Measurements from ENCODE around the gene SRMS. TPM values are rescaled to one million over a fixed set of nuclear protein-coding genes. Genes with fewer than 3 reads are reported as not detected.

Gene SRMS
- total RNA-seq, 1 donor from 2014 or later, result not detected

- intact Hi-C loops (cut with DNase I), result no loop called here
- DNase-seq (ENCODE audit: low spot score), result no peak
Observed at GRCh38 chr20:63542031-63542559, 5.5 kb downstream of the SRMS start.

- DNase-seq (ENCODE audit: low spot score), result no peak
- intact Hi-C loops (cut with DNase I), result no loop called here
Observed at GRCh38 chr20:63541371-63541770, 6.2 kb downstream of the SRMS start.

- no peak for DNase-seq (ENCODE audit: low spot score)
- intact Hi-C loops (cut with DNase I), result no loop called here
Observed at GRCh38 chr20:63540417-63541186, 6.9 kb downstream of the SRMS start.

DNA sequence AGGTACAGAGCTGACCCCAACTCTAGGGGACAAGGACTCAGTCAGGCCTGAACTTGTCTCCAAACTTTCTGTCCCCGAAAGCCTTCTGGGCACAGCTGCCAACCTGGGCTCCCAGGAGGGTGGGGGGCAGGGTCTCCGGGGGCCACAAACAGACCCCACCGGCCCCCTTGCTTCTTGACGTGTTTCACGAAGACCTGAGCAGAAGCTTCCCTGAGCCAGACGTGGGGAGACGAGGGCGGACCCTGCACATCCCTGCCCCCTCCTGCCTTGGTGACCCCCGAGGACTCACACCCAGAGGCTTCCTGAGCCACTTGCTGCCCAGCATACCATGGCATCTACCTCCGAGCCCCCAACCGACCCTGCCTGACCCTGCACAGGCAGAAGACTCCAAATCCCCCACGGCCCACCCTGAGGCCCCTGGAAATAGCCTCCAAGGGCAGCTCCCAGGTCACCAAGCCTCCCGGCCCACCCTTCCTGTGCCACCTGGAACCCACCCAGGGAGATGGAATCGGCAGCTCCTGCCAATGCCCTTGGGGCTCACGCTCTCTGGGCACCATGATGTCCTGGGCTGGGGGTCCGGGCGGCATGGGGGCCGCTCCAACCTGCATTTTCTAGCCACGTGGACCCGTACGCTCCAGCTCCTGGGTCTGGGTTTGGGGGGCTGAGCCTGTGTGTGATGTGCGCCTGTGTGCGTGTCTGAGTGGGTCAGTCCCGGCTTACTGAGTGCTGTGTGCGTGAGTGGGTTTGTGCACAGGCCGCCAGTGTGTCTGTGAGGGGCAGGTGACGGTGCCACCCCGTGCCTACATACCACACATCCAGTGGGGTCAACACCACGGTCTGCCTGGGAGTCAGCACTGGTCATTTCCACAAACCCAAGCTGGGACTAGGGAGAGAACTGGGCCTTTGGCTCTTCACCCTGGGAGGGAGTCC is 7.8 kb downstream of the SRMS start:
- intact Hi-C loops (cut with DNase I), result loop anchor here (5.0 to 10.0 kb wide), 3 partner anchors 73 to 583 kb away; partner anchors contain the start of genes ABHD16B and TPD52L2
- no peak for DNase-seq (ENCODE audit: low spot score)

DNA sequence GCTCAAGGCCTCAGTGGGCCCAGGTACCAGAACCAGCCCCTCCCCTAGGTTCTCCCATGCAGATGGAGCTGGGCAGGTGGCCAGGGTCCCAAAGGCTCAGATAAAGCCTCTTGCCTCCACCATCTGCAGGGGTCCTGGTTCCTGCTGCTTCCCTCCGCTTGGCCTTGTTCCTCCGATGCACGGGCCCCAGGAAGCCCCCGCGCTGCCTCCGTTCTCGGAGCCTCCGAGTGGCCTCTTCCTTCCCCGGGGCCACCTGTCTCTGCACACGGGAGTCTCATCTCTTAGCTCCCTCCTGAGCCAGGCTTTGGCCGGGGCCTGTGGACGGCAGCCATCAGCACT is 8.5 kb downstream of the SRMS start:
- DNase-seq (ENCODE audit: low spot score), result no peak
- intact Hi-C loops (cut with DNase I), result loop anchor here (5.0 to 10.0 kb wide), 3 partner anchors 73 to 583 kb away; partner anchors contain the start of genes ABHD16B and TPD52L2

DNA sequence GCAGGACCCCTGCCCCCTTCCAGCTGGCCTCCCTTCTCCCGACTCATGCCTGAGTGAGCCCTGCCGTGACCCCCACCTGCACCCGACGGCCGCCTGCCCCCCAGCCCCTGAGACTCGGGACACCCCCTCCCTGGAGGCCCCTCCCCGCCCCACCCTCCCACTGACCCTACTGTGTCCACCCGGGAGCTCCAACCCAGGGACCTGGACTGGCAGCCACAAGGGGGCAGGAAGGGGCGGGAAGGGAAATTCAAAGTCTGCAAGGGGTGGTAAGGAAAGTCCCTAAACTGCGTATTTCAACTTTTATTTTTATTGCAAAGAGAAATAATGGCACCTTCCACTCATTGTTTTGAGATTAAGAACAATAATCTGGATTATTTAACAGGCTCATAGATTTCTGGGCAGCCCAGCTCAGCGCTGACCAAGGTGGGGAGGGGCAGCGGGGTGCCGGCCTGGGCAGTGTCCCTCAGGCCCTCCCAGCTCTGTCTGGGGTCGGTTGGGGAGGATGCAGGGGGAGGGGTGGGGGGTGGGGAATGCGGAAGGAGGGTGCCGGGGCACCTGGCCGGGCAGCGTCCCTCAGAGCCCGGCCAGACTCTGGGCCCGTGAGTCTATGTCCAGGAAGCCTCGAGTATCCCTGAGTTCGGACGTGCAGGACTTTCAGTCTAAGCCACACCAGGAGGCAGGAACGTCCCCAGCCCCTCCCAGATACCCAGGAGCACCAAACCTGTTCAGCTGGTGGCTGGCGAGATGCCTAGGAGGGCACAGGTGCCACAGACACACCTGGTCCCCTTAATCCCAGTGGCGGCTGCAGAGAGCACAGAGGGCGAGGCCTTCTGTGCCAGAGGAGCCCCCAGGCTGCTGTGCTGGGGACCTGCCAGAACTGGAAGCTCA is 9.1 kb downstream of the SRMS start:
- DNase-seq (ENCODE audit: low spot score), result no peak
- intact Hi-C loops (cut with DNase I), result loop anchor here (5.0 to 10.0 kb wide), 3 partner anchors 74 to 584 kb away; partner anchors contain the start of genes ABHD16B and TPD52L2

DNA sequence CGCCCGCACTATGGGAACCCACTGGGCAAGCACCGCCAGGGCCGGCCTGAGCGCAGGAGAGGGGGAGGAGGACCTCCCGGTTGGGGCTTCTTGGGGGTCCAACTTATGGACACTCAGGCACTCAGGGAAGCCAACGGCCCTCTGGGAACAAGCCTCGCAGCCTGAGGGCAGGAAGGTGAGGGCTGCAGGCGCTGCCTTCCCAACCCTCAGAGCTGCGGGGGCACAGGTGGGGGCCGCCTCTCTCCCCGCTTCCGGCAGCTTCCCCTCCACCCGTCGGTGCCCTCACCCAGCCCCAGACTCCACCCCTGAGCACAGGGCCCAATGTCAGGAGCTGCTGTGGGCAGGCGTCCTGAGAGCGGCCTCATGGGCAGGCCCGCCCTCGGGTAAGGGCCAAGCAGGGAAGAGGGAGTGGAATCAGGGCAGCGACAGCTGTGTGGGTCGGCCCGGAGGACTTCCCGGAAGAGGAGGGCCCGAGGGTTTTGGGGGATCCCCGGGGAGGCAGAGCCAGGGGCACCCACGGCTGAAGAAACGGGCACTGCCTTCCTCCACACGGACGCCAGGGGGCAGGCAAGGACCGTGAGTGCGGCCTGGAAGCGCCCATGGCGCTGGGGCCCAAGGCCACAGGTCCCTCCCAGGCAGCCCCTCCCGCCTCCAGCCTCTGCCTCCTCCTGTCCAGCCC is 9.9 kb downstream of the SRMS start:
- peak; percentile 93 for DNase-seq (ENCODE audit: low spot score)
- intact Hi-C loops (cut with DNase I), result loop anchor here (2.0 to 10.0 kb wide), 4 partner anchors 75 to 585 kb away; partner anchors contain the start of genes ABHD16B and TPD52L2

DNA sequence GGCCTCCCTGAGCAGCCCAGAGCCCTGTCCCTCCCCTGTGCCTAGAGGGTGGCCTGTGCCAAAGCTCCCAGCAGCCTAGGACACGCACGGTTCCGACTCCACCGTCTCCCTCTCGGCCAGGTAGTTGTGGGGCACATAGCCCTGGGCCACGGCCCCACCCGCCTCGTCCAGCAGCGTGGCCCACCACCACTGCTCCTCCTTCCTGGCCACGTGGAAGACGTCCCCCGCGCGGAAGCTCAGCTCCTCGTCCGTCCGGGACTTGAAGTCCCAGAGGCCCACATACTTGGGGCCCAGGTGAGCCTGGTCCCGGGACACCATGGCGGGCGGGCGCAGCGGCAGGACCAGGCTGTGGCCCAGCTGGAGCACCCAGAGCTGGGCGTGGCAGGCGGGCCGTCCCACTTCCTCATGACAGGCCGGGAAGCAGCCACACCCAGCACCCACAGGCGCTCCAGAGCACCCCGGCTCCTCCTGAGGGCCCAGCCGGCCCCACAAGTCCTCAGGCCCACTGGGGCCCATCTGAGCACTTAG is 10.5 kb downstream of the SRMS start, which contains the start of gene PTK6:
Gene PTK6 (minus strand): TSS at position 380 of the 528 bp plus-strand sequence. CDS start 62 bp downstream, at position 318.
- DNase-seq (ENCODE audit: low spot score), result no peak
- intact Hi-C loops (cut with DNase I), result loop anchor here (2.0 to 10.0 kb wide), 4 partner anchors 75 to 585 kb away; partner anchors contain the start of genes ABHD16B and TPD52L2

DNA sequence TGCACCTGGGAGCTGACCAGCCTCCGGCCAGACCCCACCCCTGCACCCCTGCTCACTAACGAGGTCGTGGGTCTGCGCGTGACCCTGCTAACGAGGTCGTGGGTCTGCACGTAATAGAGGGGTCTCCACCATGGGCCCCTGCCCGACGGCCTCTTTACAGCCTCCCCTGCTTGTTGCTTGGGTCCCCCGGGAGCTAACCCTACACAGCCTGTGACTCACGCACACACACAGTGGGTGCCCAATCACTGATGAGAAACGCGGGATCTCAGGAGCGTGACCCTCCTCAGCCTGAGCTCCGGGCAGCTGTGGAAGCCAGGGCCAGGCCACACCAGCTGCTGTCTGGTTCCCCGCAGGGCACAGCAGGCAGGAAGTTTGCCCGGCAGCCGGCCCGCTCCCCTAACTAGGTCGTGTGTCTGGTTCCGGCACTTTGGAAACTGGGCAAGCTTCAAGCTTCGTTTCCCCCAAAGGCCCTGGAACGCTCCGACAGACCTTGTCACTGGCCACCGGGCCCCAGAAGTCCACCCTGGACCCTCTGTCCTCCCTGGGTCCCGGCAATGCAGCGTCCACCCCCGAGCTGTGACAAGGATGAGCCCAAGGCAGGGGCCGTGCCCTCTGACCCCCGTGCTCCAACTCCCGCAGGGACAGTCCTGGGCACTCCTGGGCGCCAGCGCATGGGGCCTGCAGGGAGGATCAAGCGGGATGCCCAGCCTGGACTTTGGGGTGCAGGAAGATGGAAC is 11.1 kb downstream of the SRMS start:
- intact Hi-C loops (cut with DNase I), result loop anchor here (2.0 to 10.0 kb wide), 4 partner anchors 76 to 586 kb away; partner anchors contain the start of genes ABHD16B and TPD52L2
- no peak for DNase-seq (ENCODE audit: low spot score)

- no peak for DNase-seq (ENCODE audit: low spot score)
- intact Hi-C loops (cut with DNase I), result loop anchor here (5.0 to 10.0 kb wide), 3 partner anchors 77 to 587 kb away; partner anchors contain the start of genes ABHD16B and TPD52L2
Observed at GRCh38 chr20:63534831-63535651, 12.5 kb downstream of the SRMS start.

- intact Hi-C loops (cut with DNase I), result loop anchor here (10.0 kb wide), 1 partner anchor 330 kb away; the partner anchor contains the start of genes ABHD16B and TPD52L2
- no peak for DNase-seq (ENCODE audit: low spot score)
Observed at GRCh38 chr20:63534427-63534830, 13.1 kb downstream of the SRMS start.

- DNase-seq (ENCODE audit: low spot score), result no peak
- intact Hi-C loops (cut with DNase I), result loop anchor here (10.0 kb wide), 1 partner anchor 331 kb away; the partner anchor contains the start of genes ABHD16B and TPD52L2
Observed at GRCh38 chr20:63533871-63534393, 13.6 kb downstream of the SRMS start.

GRCh38 chr20:63533388-63533787 is 14.2 kb downstream of the SRMS start:
- intact Hi-C loops (cut with DNase I), result loop anchor here (10.0 kb wide), 1 partner anchor 331 kb away; the partner anchor contains the start of genes ABHD16B and TPD52L2
- DNase-seq (ENCODE audit: low spot score), result no peak

- no peak for DNase-seq (ENCODE audit: low spot score)
- intact Hi-C loops (cut with DNase I), result loop anchor here (10.0 kb wide), 1 partner anchor 332 kb away; the partner anchor contains the start of genes ABHD16B and TPD52L2
Observed at GRCh38 chr20:63532449-63532971, 15.0 kb downstream of the SRMS start.

DNA sequence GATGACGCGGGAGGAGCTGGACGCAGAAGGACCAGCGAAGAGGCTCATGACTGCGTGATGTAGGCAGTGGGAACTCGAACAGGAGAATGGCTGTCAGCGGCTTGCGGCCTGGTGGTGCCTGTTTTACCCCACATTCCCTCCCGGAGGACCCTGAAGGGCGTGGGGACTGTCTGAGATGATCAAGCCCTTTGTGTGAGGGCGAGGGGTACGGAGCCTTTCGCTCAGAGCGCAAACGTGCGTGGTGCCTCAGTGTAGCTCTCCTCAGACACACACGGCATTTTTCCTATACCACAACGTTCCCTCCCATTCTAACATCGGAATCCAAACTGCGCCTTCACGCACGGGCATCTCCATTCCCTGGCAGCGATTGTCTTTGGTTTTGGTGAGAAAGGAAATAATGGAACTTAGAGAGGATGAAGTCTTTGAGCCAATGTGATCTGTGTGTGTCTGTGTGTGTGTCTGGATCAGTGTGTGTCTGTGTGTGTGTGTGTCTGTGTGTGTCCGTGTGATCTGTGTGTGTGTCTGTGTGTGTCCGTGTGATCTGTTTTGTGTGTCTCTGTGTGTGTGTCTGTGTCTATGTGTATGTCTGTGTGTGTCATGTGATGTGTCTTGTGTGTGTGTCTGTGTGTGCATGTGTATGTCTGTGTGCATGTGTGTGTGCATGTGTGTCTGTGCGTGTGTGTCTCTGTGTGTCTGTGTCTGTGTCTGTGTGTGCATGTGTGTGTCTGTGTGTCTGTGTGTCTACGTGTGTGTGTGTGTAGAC is 15.7 kb downstream of the SRMS start:
- DNase-seq (ENCODE audit: low spot score), result no peak
- intact Hi-C loops (cut with DNase I), result loop anchor here (10.0 kb wide), 1 partner anchor 333 kb away; the partner anchor contains the start of genes ABHD16B and TPD52L2
